ENCODE data around the gene TTC4.

DNA sequence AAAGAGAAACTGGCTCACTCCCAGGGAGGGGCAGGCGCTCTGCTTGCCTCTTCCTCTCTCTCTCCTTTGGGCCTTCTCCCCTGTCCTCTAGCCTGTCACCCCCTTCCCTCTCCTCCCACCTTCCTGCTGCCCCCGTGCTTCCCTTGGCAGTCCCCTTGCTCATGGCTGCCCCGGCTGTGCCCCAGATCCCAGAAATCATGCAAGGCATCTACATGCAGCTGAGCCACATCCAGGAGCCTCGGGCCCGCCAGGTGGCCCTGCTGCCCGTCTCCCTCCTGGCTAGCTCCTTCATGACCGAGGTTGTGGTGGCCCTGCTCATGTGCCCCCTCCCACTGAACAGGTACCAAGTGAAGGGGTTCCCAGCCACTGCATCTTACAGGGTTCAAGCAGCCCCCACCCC lies 36.0 kb upstream of the TTC4 start:
- TF ChIP-seq CEBPB (IDR thresholded peaks at IDR 0.05; ENCODE audit: low read depth): no peak
- TF ChIP-seq POLR2A (IDR thresholded peaks at IDR 0.05; ENCODE audit: borderline replicate concordance, extremely low read depth, insufficient read depth, insufficient read length): no peak
- TF ChIP-seq, protein P1, sequence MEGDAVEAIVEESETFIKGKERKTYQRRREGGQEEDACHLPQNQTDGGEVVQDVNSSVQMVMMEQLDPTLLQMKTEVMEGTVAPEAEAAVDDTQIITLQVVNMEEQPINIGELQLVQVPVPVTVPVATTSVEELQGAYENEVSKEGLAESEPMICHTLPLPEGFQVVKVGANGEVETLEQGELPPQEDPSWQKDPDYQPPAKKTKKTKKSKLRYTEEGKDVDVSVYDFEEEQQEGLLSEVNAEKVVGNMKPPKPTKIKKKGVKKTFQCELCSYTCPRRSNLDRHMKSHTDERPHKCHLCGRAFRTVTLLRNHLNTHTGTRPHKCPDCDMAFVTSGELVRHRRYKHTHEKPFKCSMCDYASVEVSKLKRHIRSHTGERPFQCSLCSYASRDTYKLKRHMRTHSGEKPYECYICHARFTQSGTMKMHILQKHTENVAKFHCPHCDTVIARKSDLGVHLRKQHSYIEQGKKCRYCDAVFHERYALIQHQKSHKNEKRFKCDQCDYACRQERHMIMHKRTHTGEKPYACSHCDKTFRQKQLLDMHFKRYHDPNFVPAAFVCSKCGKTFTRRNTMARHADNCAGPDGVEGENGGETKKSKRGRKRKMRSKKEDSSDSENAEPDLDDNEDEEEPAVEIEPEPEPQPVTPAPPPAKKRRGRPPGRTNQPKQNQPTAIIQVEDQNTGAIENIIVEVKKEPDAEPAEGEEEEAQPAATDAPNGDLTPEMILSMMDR (IDR thresholded peaks at IDR 0.05 in 2 of 3, conservative IDR thresholded peaks at IDR 0.05 in 1 of 3; ENCODE audit: borderline replicate concordance in 1 of 3, insufficient read depth in 1 of 3, low read depth in 2 of 3, low read length in 2 of 3): no peak
- TF ChIP-seq EZH2 (IDR thresholded peaks at IDR 0.05): no peak
- no peak for TF ChIP-seq RAD21 (IDR thresholded peaks at IDR 0.05; ENCODE audit: low read depth)
- no peak for TF ChIP-seq POLR2AphosphoS5 (IDR thresholded peaks at IDR 0.05; ENCODE audit: low read depth, low read length)

All from HCT116 (cell line).